Activated gamma-delta T cell treated with Interleukin-2 at 50 U/mL for 16 hours (primary cell): Measurements from ENCODE around the gene OLFML2A.

ENCODE experiments used
- DNase-seq: peaks from one replicate; pipeline ENCODE4 v3.0.0-alpha.2; 2020

OLFML2A gene

DNA sequence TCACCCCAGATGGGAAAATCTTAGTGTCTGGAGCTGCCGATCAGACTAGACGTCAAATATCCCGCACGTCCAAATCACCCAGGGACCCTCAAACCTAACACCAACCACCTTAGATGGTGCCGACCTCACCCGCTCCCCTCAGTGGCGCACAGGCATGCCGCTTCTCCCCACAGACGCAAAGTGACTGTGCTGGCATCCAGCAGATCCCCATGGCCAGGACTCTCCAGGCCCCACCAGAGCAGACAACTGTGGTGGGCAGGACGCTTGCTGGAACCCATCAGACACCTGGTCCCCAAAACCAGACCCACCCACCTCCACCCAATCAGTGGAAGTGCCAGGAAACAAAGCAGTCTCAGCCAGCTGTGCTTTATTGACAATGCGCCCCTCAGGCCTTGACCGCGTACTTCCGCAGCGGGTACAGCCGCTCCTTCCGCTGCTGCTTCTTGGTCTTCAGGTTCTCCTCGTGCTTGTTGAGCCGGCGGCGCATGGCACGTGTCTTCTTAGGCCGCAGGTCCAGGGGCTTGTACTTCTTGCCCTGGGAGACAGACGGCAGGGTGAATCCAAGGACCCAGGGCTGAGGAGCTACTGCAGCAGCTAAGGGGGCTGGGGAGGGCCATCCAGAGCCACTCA, 80.7 kb downstream of the OLFML2A start:
- no peak for DNase-seq

DNA sequence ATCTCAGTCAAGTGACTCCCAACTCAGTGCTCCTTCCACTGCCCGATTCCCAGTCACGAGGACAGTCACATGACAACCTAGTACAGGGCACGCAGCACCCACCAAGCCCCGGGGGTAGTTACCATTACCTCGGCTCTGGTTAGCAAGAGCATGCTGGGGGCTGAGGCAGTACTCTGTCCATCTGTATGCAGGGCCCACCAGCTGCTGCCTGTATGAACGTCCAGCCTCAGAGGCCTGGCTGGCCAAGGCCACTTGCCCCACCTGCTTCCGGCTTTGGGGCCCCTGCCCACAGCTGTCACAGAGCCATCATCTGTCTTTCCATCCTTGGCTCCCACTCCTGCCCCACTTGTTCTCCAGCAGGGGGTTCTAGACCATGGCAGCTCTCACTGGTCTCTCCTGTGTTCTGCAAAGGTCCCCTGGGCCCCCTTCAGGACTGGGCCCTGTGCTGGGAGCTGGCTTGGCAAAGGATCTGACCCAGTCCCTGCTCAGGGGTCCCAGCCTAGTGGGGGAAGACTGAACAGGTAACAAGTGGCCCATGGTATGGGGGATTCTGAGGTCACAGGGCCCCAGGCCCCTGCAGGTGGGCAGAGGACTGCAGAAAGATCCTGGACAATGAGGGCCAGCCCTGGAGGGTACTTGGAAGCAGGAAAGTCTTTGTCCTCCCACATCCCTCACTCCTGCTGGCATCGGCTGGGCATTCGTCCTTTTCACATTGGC, 81.6 kb downstream of the OLFML2A start:
- DNase-seq: no peak

GRCh38 chr9:124859803-124860581, 83.1 kb downstream of the OLFML2A start:
- no peak for DNase-seq

DNA sequence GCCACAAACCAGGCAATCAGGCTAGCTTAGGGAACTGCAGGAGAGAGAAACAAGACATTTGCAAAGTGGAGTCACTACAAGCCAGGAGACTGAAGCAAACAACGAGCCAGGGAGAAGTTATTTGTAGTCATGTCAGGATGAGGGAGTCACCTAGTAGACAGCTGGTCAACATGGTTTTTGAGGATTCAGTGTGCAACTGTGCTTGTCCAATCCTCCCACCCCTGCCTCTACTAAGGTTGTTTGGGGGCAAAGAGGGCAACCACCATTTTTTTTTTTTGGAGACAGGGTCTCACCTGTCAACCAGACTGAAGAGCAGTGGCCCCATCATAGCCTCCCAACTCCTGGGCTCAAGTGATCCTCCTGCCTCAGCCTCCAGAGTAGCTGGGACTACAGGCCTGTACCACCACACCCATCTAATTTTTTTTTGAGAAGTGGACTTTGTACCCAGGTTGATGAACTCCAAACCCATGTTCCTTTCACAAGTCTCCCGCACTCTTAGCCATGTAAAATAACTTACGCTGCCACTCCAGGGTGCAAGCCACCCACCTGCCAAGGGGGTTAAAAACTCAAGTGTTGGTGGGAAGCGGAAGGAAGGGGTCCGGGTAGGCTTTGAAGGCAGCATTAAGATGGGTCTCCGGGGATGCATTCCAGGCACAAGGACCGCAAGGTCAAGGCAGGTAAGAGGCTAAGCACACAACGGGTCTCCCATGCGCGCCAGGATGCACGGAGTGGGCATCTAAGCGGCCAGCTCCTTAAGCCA, 83.8 kb downstream of the OLFML2A start:
- no peak for DNase-seq

DNA sequence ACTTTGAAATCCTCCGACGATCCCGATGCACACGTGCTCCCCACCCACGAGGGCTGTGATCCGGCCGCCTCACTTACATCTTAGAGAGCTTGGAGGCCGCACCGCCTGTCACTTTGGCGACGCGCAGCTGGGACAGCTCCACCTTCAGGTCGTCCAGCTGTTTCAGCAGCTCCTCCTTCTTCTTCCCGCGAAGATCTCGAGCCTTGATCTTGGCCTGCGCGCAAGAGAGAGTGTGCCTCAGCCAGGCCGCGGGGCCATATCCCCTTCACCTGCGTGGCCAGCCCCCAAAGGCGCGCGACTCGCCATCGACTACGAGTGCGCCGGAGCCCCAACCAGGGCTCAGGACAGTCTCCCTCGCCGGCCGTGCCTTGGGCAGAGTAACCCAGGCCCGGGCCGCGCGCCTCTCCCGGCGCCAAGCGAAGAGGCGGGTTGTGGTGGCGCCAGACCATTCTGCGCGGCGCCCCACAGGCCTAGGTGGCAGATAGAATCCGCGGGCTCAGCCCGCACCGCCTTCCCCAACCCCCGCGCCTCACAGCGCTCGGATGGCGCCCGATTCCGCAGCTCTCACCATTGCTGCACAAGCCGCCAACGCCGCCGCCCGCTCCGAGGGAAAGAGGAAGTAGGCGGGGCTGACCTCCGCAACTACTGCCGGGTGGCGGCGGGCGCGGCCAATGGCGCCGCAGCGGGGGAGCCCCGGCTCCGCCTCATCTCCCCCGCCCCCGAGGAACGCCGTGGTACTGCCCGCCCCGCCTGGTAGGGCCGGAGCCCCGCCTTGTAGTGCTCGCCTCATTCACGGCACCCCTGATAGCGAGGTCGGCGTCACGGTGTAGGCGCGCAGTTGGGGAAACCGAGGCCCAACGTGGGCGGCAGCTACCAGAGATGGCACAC, 84.7 kb downstream of the OLFML2A start, which contains the start of the genes ARPC5L and RPL35:
TSS of gene ARPC5L (plus strand) at position 789 of the 888 bp plus-strand sequence. CDS start 7,161 bp downstream, outside the sequence.
TSS of gene RPL35 (minus strand) at position 616 of the 888 bp plus-strand sequence. CDS start at position 571, 45 bp downstream.
- peak; percentile 95 for DNase-seq

- DNase-seq: no peak
Observed at GRCh38 chr9:124863371-124863871, 86.5 kb downstream of the OLFML2A start.
